SU-DHL-6 (cell line): Measurements from ENCODE around the gene PRKCZ.
A peak's percentile ranks its signal among the peaks of the same experiment; 100 is the strongest.

Source experiments
- H2AFZ ChIP-seq: fragments of 200-600 bp; sonication (generic); 2 replicates; pipeline ENCODE4 v1.6.1; 2014; ENCODE audit warnings: low read depth, mild to moderate bottlenecking, moderate library complexity, mixed read lengths, antibody characterized with exemption, low read length; ENCODE audit not compliant: severe bottlenecking
- H3F3A ChIP-seq: fragments of 200-600 bp; shearing (Covaris generic); 2 replicates; pipeline ENCODE4 v1.6.0; 2016; ENCODE audit warnings: antibody characterized with exemption, mild to moderate bottlenecking; ENCODE audit not compliant: insufficient read depth
- H3K27ac ChIP-seq: fragments of 200-600 bp; sonication (generic); 2 replicates; pipeline ENCODE4 v1.5.1; 2016; ENCODE audit warnings: low read depth, mild to moderate bottlenecking, low read length, moderate library complexity, mixed read lengths
- H3K27me3 ChIP-seq: fragments of 200-600 bp; sonication (generic), shearing (Covaris generic); 2 replicates; pipeline ENCODE4 v1.6.0; 2014; ENCODE audit warnings: mild to moderate bottlenecking, low read length
- H3K36me3 ChIP-seq: fragments of 200-600 bp; sonication (generic); 2 replicates; pipeline ENCODE4 v1.6.1; 2014; ENCODE audit warnings: mild to moderate bottlenecking, low read length, mixed read lengths
- H3K4me2 ChIP-seq: fragments of 300-600, 200-600 bp; shearing (Covaris generic), sonication (generic); 2 replicates; pipeline ENCODE4 v1.6.0; 2014; ENCODE audit warnings: low read length, low read depth, mild to moderate bottlenecking; ENCODE audit not compliant: poor library complexity, severe bottlenecking
- H3K4me3 ChIP-seq: fragments of 200-600 bp; sonication (generic); 2 replicates; pipeline ENCODE4 v1.5.1; 2014; ENCODE audit warnings: antibody characterized with exemption, low read length, mild to moderate bottlenecking, mixed read lengths; ENCODE audit not compliant: insufficient read depth, poor library complexity, severe bottlenecking
- H3K79me2 ChIP-seq: fragments of 200-600 bp; sonication (generic); 2 replicates; pipeline ENCODE4 v1.6.1; 2014; ENCODE audit warnings: mild to moderate bottlenecking, low read length, moderate library complexity; ENCODE audit not compliant: insufficient read depth
- H3K9ac ChIP-seq: fragments of 200-600 bp; sonication (generic); 2 replicates; pipeline ENCODE4 v1.7.0; 2014; ENCODE audit warnings: mild to moderate bottlenecking, low read length
- H3K9me2 ChIP-seq: fragments of 200-600 bp; sonication (generic); replicated peaks from 2 replicates; pipeline ENCODE4 v1.6.1; 2014; ENCODE audit warnings: low read length; ENCODE audit not compliant: insufficient read depth
- H3K9me3 ChIP-seq: fragments of 200-600 bp; sonication (generic); 2 replicates; pipeline ENCODE4 v1.6.1; 2014; ENCODE audit warnings: low read length, mixed read lengths; ENCODE audit not compliant: insufficient read depth
- H4K20me1 ChIP-seq: fragments of 200-600 bp; sonication (generic); 2 replicates; pipeline ENCODE4 v1.6.1; 2014; ENCODE audit warnings: low read depth, mild to moderate bottlenecking, antibody characterized with exemption, low read length, moderate library complexity, mixed read lengths
- EZH2phosphoT487 ChIP-seq: fragments of 200-600 bp; sonication (generic), shearing (Covaris generic); conservative IDR thresholded peaks from 2 replicates; pipeline ENCODE4 v1.6.1; 2018; ENCODE audit warnings: mild to moderate bottlenecking, antibody characterized with exemption, low read length, moderate library complexity, mixed read lengths
- TF ChIP-seq, protein P1 (sequence below): fragments of 200-600 bp; sonication (generic); IDR thresholded peaks from one replicate; pipeline ENCODE4 v1.5.1; 2017; ENCODE audit warnings: antibody characterized with exemption, mild to moderate bottlenecking, low read length, moderate library complexity; ENCODE audit not compliant: insufficient read depth, poor library complexity, severe bottlenecking

PRKCZ gene

GRCh38 chr1:2190491-2190976 is 140.3 kb downstream of the PRKCZ start:
- H3F3A ChIP-seq: no peaks in the 10 kb centered on the region
- no peaks in the 10 kb centered on the region for H3K36me3 ChIP-seq
- no peak overlapping the region for H3K4me2 ChIP-seq
- H3K79me2 ChIP-seq: no peaks in the 10 kb centered on the region
- H3K9me3 ChIP-seq: no peaks in the 10 kb centered on the region
- H3K27me3 ChIP-seq: no peaks in the 10 kb centered on the region
- no peak overlapping the region for H3K27ac ChIP-seq
- H3K9me2 ChIP-seq: no peaks in the 10 kb centered on the region
- H4K20me1 ChIP-seq: no peaks in the 10 kb centered on the region
- no peak overlapping the region for H3K4me3 ChIP-seq
- no peak overlapping the region for H3K9ac ChIP-seq
- TF ChIP-seq EZH2phosphoT487: no peak
- TF ChIP-seq, protein P1, sequence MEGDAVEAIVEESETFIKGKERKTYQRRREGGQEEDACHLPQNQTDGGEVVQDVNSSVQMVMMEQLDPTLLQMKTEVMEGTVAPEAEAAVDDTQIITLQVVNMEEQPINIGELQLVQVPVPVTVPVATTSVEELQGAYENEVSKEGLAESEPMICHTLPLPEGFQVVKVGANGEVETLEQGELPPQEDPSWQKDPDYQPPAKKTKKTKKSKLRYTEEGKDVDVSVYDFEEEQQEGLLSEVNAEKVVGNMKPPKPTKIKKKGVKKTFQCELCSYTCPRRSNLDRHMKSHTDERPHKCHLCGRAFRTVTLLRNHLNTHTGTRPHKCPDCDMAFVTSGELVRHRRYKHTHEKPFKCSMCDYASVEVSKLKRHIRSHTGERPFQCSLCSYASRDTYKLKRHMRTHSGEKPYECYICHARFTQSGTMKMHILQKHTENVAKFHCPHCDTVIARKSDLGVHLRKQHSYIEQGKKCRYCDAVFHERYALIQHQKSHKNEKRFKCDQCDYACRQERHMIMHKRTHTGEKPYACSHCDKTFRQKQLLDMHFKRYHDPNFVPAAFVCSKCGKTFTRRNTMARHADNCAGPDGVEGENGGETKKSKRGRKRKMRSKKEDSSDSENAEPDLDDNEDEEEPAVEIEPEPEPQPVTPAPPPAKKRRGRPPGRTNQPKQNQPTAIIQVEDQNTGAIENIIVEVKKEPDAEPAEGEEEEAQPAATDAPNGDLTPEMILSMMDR: no peak
- no peak overlapping the region for H2AFZ ChIP-seq

GRCh38 chr1:2192031-2192995 is 142.1 kb downstream of the PRKCZ start:
- H3K9me3 ChIP-seq: no peaks in the 10 kb centered on the region
- no peaks in the 10 kb centered on the region for H3K27me3 ChIP-seq
- H3K9ac ChIP-seq: no peak overlapping the region
- no peaks in the 10 kb centered on the region for H4K20me1 ChIP-seq
- no peaks in the 10 kb centered on the region for H3K9me2 ChIP-seq
- no peak for TF ChIP-seq EZH2phosphoT487
- TF ChIP-seq, protein P1: no peak
- no peak overlapping the region for H3K27ac ChIP-seq
- H2AFZ ChIP-seq: no peak overlapping the region
- H3K79me2 ChIP-seq: no peaks in the 10 kb centered on the region
- no peaks in the 10 kb centered on the region for H3K36me3 ChIP-seq
- no peak overlapping the region for H3K4me3 ChIP-seq
- H3F3A ChIP-seq: no peaks in the 10 kb centered on the region
- H3K4me2 ChIP-seq: no peak overlapping the region

DNA sequence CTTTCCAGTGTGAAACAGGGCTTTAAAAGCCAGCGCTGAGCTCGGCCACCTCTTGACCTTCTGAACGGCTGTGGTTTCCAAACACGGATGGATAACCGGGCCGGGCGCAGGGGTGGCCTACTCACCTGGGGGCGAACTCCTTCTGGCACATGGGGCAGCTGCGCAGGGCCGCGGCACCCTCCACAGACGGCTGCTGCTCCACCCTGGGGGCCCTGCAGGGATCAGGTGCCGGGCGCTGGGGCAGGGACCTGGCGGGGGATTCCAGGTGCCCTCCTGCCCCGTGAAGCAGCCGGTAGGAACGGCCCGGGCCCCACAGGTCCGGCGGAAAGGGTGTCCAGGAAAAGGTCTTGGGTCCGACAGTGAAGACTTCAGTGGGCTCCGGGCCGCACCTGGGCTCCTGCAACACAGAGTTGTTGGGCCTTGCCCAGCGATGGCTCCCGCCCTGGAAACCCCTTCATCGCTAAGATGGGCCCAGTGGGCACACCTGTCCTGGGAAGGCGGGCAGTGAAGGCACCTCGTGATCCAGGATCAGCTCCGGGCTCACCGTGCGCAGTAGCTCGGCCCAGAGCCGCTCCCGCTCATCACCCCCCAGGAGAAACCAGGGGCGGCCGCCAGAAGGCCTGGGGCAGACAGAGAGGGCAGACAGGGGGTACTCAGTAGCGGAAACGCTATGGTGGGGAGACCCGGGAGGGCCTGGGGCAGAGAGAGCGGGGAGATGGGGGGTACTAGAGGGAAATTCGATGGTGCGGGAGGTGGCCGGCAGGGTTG is 143.5 kb downstream of the PRKCZ start:
- Histone ChIP-seq H3K79me2 (no peaks in the 10 kb centered on the region), H3K4me3 (no peak overlapping the region), H3K9me3 (no peaks in the 10 kb centered on the region), H3K27me3 (no peaks in the 10 kb centered on the region), H3F3A (no peaks in the 10 kb centered on the region), H3K36me3 (no peaks in the 10 kb centered on the region), H3K9ac (no peak overlapping the region), H3K4me2 (peak overlapping the region; percentile 42), H4K20me1 (no peaks in the 10 kb centered on the region), H2AFZ (no peak overlapping the region), H3K27ac (no peak overlapping the region), H3K9me2 (no peaks in the 10 kb centered on the region)
- TF ChIP-seq, protein P1: no peak
- no peak for TF ChIP-seq EZH2phosphoT487
